IMR-90 (cell line): ENCODE results near the gene IL2.

Experiments used
- CEBPB ChIP-seq: IDR thresholded peaks from 2 replicates; pipeline ENCODE4 v1.6.1; 2012; ENCODE audit warnings: low read depth, low read length, improper control_type of control experiment
- CTCF ChIP-seq: conservative IDR thresholded peaks from 2 replicates; pipeline ENCODE4 v1.5.1; 2012; ENCODE audit warnings: mild to moderate bottlenecking, low read depth, low read length, improper control_type of control experiment

- TF ChIP-seq CTCF: no peak
- TF ChIP-seq CEBPB: no peak
Observed at GRCh38 chr4:122412547-122412946, 44.0 kb downstream of the IL2 start.
